Choroid plexus epithelial cell (primary cell): ENCODE measurements around the gene CCDC89.
"Not testable (repeated sequence)": the region's sequence is repeated elsewhere in the genome, so short reads cannot be mapped to it uniquely, and the experiment has no call there.

Experiments
- DNase-seq: peaks from one replicate; pipeline ENCODE4 v3.0.0-alpha.2; 2010; ENCODE audit warnings: low read depth
- H3K4me3 ChIP-seq: 2 replicates; pipeline ENCODE4 v1.5.1; 2011; ENCODE audit warnings: low read depth, mild to moderate bottlenecking, control low read depth, low read length, moderate library complexity
- CTCF ChIP-seq: conservative IDR thresholded peaks from 2 replicates; pipeline ENCODE4 v1.5.1; 2011; ENCODE audit warnings: low read depth, mild to moderate bottlenecking, control low read depth, inconsistent platforms, low read length, moderate library complexity

Gene CCDC89

GRCh38 chr11:85673393-85673792, 12.6 kb downstream of the CCDC89 start:
- no peak overlapping the region for H3K4me3 ChIP-seq
- no peak for TF ChIP-seq CTCF
- no peak for DNase-seq

- H3K4me3 ChIP-seq: no peak overlapping the region
- TF ChIP-seq CTCF: no peak
- no peak for DNase-seq
Measured at GRCh38 chr11:85672105-85672902, 13.7 kb downstream of the CCDC89 start.

GRCh38 chr11:85670949-85671663, 14.9 kb downstream of the CCDC89 start:
- not testable (repeated sequence) for DNase-seq, H3K4me3 ChIP-seq

GRCh38 chr11:85668157-85668556, 17.8 kb downstream of the CCDC89 start:
- no peak for TF ChIP-seq CTCF

GRCh38 chr11:85666687-85667086, 19.3 kb downstream of the CCDC89 start:
- no peak for DNase-seq
- no peak for TF ChIP-seq CTCF
- H3K4me3 ChIP-seq: no peak overlapping the region

More at GRCh38 chr11:85668157-85668556, 17.8 kb downstream of the CCDC89 start:
- H3K4me3 ChIP-seq: no peak overlapping the region
- no peak for DNase-seq

GRCh38 chr11:85665733-85666132, 20.3 kb downstream of the CCDC89 start:
- H3K4me3 ChIP-seq: no peak overlapping the region
- DNase-seq: no peak
- no peak for TF ChIP-seq CTCF

- peak within 1 kb of the TSS; percentile 85 for H3K4me3 ChIP-seq
- peak; percentile 97 for DNase-seq
- TF ChIP-seq CTCF: peak; percentile 1
Measured at GRCh38 chr11:85664615-85665481, 21.1 kb downstream of the CCDC89 start, which contains the start of gene CREBZF. Gene CREBZF, minus strand, starts transcription at chr11:85665129. Its CDS starts 254 bp downstream, at chr11:85664875.
